Neuron (in vitro differentiated cells): Measurements from ENCODE around the gene KLK2.

Source experiments
- H2AFZ ChIP-seq: one replicate; pipeline ENCODE4 v1.6.1; 2013; ENCODE audit warnings: low read depth, mild to moderate bottlenecking, inconsistent platforms, low read length, moderate library complexity
- H3K27me3 ChIP-seq: one replicate; pipeline ENCODE4 v1.6.1; 2013; ENCODE audit warnings: low read length; ENCODE audit not compliant: insufficient read depth
- H3K36me3 ChIP-seq: one replicate; pipeline ENCODE4 v1.6.1; 2013; ENCODE audit warnings: low read length; ENCODE audit not compliant: insufficient read depth
- H3K4me1 ChIP-seq: one replicate; pipeline ENCODE4 v1.6.1; 2013; ENCODE audit warnings: low read length; ENCODE audit not compliant: insufficient read depth
- H3K4me3 ChIP-seq: 2 replicates; pipeline ENCODE4 v1.5.1; 2013; ENCODE audit warnings: mild to moderate bottlenecking, low read length, moderate library complexity
- H3K9me3 ChIP-seq: one replicate; pipeline ENCODE4 v1.6.1; 2013; ENCODE audit warnings: low read length

The KLK2 gene

GRCh38 chr19:50837300-50837699, 35.9 kb upstream of the KLK2 start:
- Histone ChIP-seq H3K4me3 (no peak overlapping the region), H3K27me3 (peaks cover 22% of the 10 kb centered on the region), H3K4me1 (no peaks in the 10 kb centered on the region), H3K36me3 (no peaks in the 10 kb centered on the region), H3K9me3 (no peaks in the 10 kb centered on the region), H2AFZ (no peak overlapping the region)

GRCh38 chr19:50838239-50838638, 35.0 kb upstream of the KLK2 start:
- H3K9me3 ChIP-seq = no peaks in the 10 kb centered on the region
- H2AFZ ChIP-seq = no peak overlapping the region
- H3K27me3 ChIP-seq = peaks cover 22% of the 10 kb centered on the region
- no peak overlapping the region for H3K4me3 ChIP-seq
- H3K4me1 ChIP-seq = no peaks in the 10 kb centered on the region
- H3K36me3 ChIP-seq = no peaks in the 10 kb centered on the region

GRCh38 chr19:50839712-50840655, 33.3 kb upstream of the KLK2 start:
- Histone ChIP-seq H3K4me1 (no peaks in the 10 kb centered on the region), H3K9me3 (peaks cover 5% of the 10 kb centered on the region), H3K4me3 (no peak overlapping the region), H3K36me3 (no peaks in the 10 kb centered on the region), H3K27me3 (peaks cover 22% of the 10 kb centered on the region), H2AFZ (no peak overlapping the region)

GRCh38 chr19:50842130-50842529, 31.1 kb upstream of the KLK2 start:
- Histone ChIP-seq H3K4me1 (no peaks in the 10 kb centered on the region), H3K9me3 (peaks cover 5% of the 10 kb centered on the region), H3K36me3 (no peaks in the 10 kb centered on the region), H2AFZ (no peak overlapping the region), H3K4me3 (no peak overlapping the region), H3K27me3 (peaks cover 4% of the 10 kb centered on the region)

DNA sequence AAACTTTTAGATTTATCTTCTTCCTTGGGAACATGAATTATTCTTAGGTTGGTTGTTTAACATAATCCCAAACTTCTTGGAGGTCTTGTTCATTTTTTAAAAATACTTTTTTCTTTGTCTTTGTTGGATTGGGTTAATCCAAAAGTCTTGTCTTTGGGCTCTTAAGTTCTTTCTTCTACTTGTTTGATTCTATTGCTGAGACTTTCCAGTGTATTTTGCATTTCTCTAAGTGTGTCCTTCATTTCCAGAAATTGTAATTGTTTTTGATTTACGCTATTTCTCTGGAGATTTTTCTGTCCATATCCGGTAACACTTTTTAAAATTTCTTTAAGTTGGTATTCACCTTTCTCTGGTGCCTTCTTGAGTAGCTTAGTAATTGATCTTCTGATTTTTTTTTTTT, 30.0 kb upstream of the KLK2 start:
- H3K4me1 ChIP-seq = no peaks in the 10 kb centered on the region
- peaks cover 5% of the 10 kb centered on the region for H3K9me3 ChIP-seq
- no peaks in the 10 kb centered on the region for H3K36me3 ChIP-seq
- H3K27me3 ChIP-seq = peaks cover 3% of the 10 kb centered on the region
- no peak overlapping the region for H2AFZ ChIP-seq
- H3K4me3 ChIP-seq = no peak overlapping the region

DNA sequence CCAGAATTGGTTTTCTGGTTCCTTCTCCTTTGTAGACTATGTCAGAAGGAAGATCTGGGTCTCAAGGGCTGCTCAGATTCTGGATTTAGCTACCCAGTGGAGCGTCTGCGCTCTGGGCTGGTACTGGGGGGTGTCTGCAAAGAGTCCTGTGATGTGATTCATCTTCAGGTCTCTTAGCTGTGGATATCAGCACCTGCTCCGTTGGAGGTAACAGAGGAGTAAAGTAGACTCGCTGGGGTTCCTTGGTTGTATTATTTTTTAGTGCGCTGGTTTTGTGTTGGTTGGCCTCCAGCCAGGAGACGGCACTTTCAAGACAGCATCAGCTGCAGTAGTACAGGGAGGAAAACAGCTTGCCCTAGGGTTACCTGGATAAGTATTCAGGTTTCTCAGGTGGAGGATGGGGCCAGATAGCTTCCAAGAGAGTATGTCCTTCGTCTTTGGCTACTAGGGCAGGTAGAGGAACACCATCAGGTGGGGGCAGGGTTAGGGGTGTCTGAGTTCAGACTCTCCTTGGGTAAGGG, 29.5 kb upstream of the KLK2 start:
- no peaks in the 10 kb centered on the region for H3K36me3 ChIP-seq
- no peak overlapping the region for H2AFZ ChIP-seq
- H3K9me3 ChIP-seq = peaks cover 5% of the 10 kb centered on the region
- H3K4me1 ChIP-seq = no peaks in the 10 kb centered on the region
- no peak overlapping the region for H3K4me3 ChIP-seq
- peaks cover 3% of the 10 kb centered on the region for H3K27me3 ChIP-seq

DNA sequence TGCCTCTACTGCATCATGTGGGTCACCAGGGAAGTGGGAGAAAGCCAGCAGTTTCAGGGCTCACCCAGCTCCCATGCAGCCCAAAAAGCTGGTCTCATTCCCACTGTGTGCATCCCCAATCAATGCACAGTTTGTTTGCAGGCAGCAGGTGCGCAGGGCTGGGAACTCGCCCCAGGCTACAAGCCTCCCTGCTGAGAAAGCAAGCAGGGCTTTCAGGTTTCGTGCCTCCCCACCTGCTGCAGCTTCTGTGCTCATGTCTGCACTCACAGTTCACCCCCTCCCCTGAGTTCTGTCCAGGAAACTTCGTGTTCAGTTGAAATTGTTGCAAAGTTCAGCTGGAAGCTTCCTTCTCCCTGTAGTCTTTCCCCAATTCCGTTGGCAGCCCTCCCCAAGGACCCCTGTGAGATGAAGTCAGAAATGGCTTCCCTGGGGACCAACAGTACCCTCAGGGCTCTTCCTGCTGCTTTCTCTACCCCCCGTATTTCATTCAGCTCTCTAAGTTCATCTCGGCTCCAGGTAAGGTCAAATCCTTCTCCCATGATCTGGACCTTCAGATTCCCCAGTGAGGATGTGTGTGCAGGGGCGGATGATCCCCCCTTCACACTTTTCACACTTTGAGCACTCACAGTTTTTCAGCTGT, 28.8 kb upstream of the KLK2 start:
- H3K4me3 ChIP-seq = no peak overlapping the region

DNA sequence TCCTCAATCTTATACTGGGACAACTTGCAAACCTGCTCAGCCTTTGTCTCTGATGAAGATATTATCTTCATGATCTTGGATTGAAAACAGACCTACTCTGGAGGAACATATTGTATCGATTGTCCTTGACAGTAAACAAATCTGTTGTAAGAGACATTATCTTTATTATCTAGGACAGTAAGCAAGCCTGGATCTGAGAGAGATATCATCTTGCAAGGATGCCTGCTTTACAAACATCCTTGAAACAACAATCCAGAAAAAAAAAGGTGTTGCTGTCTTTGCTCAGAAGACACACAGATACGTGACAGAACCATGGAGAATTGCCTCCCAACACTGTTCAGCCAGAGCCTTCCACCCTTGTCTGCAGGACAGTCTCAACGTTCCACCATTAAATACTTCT, 22.5 kb upstream of the KLK2 start:
- H3K4me3 ChIP-seq = no peak overlapping the region
- H3K27me3 ChIP-seq = peaks cover 17% of the 10 kb centered on the region
- no peaks in the 10 kb centered on the region for H3K9me3 ChIP-seq
- H3K4me1 ChIP-seq = no peaks in the 10 kb centered on the region
- H2AFZ ChIP-seq = no peak overlapping the region
- no peaks in the 10 kb centered on the region for H3K36me3 ChIP-seq

More for the DNA sequence above, 28.8 kb upstream of the KLK2 start:
- Histone ChIP-seq H3K36me3 (no peaks in the 10 kb centered on the region), H2AFZ (no peak overlapping the region), H3K9me3 (peaks cover 5% of the 10 kb centered on the region), H3K4me1 (no peaks in the 10 kb centered on the region), H3K27me3 (peaks cover 3% of the 10 kb centered on the region)

GRCh38 chr19:50851620-50852019, 21.6 kb upstream of the KLK2 start:
- H3K27me3 ChIP-seq = peaks cover 17% of the 10 kb centered on the region
- H3K36me3 ChIP-seq = no peaks in the 10 kb centered on the region
- no peaks in the 10 kb centered on the region for H3K9me3 ChIP-seq
- no peak overlapping the region for H2AFZ ChIP-seq
- H3K4me1 ChIP-seq = no peaks in the 10 kb centered on the region
- H3K4me3 ChIP-seq = no peak overlapping the region

GRCh38 chr19:50854636-50855410, 18.4 kb upstream of the KLK2 start, which contains the start of gene KLK3:
KLK3 (plus strand) TSS chr19:50854915; CDS start chr19:50854956, 41 bp downstream.
- Histone ChIP-seq H3K27me3 (peaks cover 44% of the 10 kb centered on the region), H3K4me1 (no peaks in the 10 kb centered on the region), H3K4me3 (no peak within 1 kb of the TSS), H2AFZ (no peak within 1 kb of the TSS), H3K9me3 (no peaks in the 10 kb centered on the region), H3K36me3 (no peaks in the 10 kb centered on the region)

DNA sequence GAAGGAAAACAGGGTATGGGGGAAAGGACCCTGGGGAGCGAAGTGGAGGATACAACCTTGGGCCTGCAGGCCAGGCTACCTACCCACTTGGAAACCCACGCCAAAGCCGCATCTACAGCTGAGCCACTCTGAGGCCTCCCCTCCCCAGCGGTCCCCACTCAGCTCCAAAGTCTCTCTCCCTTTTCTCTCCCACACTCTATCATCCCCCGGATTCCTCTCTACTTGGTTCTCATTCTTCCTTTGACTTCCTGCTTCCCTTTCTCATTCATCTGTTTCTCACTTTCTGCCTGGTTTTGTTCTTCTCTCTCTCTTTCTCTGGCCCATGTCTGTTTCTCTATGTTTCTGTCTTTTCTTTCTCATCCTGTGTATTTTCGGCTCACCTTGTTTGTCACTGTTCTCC, 15.9 kb upstream of the KLK2 start:
- Histone ChIP-seq H3K9me3 (no peaks in the 10 kb centered on the region), H3K4me3 (no peak overlapping the region), H2AFZ (no peak overlapping the region), H3K36me3 (no peaks in the 10 kb centered on the region), H3K27me3 (peaks cover 53% of the 10 kb centered on the region), H3K4me1 (no peaks in the 10 kb centered on the region)

- Histone ChIP-seq H3K36me3 (no peaks in the 10 kb centered on the region), H3K27me3 (peaks cover 53% of the 10 kb centered on the region), H2AFZ (no peak overlapping the region), H3K4me1 (no peaks in the 10 kb centered on the region), H3K4me3 (no peak overlapping the region), H3K9me3 (no peaks in the 10 kb centered on the region)
These were observed 14.4 kb upstream of the KLK2 start for GRCh38 chr19:50858886-50859285.

DNA sequence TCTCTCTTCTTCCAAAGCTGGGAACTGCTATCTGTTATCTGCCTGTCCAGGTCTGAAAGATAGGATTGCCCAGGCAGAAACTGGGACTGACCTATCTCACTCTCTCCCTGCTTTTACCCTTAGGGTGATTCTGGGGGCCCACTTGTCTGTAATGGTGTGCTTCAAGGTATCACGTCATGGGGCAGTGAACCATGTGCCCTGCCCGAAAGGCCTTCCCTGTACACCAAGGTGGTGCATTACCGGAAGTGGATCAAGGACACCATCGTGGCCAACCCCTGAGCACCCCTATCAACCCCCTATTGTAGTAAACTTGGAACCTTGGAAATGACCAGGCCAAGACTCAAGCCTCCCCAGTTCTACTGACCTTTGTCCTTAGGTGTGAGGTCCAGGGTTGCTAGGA, 13.4 kb upstream of the KLK2 start:
- Histone ChIP-seq H3K9me3 (no peaks in the 10 kb centered on the region), H3K4me3 (no peak overlapping the region), H2AFZ (no peak overlapping the region), H3K27me3 (peaks cover 51% of the 10 kb centered on the region), H3K36me3 (no peaks in the 10 kb centered on the region), H3K4me1 (no peaks in the 10 kb centered on the region)
